ENCODE measurements around the gene CYP2A6.
"Not testable (repeated sequence)": the region's sequence is repeated elsewhere in the genome, so short reads cannot be mapped to it uniquely, and the experiment has no call there.

The CYP2A6 gene

GRCh38 chr19:40850277-40850676, at the start of gene CYP2A6:
TSS of gene CYP2A6 (minus strand) at chr19:40850447. CDS start at chr19:40850426, 21 bp downstream.
- not testable (repeated sequence) for DNase-seq

- DNase-seq, result not testable (repeated sequence)
These were observed 49.7 kb upstream of the CYP2A6 start for GRCh38 chr19:40899964-40900363.

GRCh38 chr19:40896843-40897789, 46.9 kb upstream of the CYP2A6 start:
- not testable (repeated sequence) for DNase-seq

- no peak for DNase-seq
These were observed 46.2 kb upstream of the CYP2A6 start for GRCh38 chr19:40896418-40896796.

GRCh38 chr19:40893112-40893511, 42.9 kb upstream of the CYP2A6 start:
- DNase-seq, result no peak

- no peak for DNase-seq
These were observed 39.1 kb upstream of the CYP2A6 start for GRCh38 chr19:40889366-40889765.

GRCh38 chr19:40888191-40888590, 37.9 kb upstream of the CYP2A6 start:
- DNase-seq, result no peak

GRCh38 chr19:40884187-40884931, 34.1 kb upstream of the CYP2A6 start:
- DNase-seq, result not testable (repeated sequence)

- DNase-seq, result not testable (repeated sequence)
These were observed 31.8 kb upstream of the CYP2A6 start, which contains the start of gene CYP2A7 for GRCh38 chr19:40882062-40882461. TSS of gene CYP2A7 (minus strand) at chr19:40882231. CDS start at chr19:40882210, 21 bp downstream.

- not testable (repeated sequence) for DNase-seq
These were observed 29.1 kb upstream of the CYP2A6 start for GRCh38 chr19:40879349-40879748.

- not testable (repeated sequence) for DNase-seq
These were observed 25.3 kb upstream of the CYP2A6 start for GRCh38 chr19:40875526-40875951.

- DNase-seq, result not testable (repeated sequence)
These were observed 24.6 kb upstream of the CYP2A6 start for GRCh38 chr19:40874874-40875273.

GRCh38 chr19:40873873-40874272, 23.6 kb upstream of the CYP2A6 start:
- not testable (repeated sequence) for DNase-seq

GRCh38 chr19:40872209-40872608, 22.0 kb upstream of the CYP2A6 start:
- DNase-seq, result no peak

GRCh38 chr19:40867701-40868100, 17.5 kb upstream of the CYP2A6 start:
- no peak for DNase-seq

- DNase-seq, result not testable (repeated sequence)
These were observed 14.7 kb upstream of the CYP2A6 start for GRCh38 chr19:40864739-40865496.

- DNase-seq, result no peak
These were observed 12.5 kb upstream of the CYP2A6 start for GRCh38 chr19:40862785-40863184.

GRCh38 chr19:40862333-40862732, 12.1 kb upstream of the CYP2A6 start:
- no peak for DNase-seq

- no peak for DNase-seq
These were observed 7.9 kb upstream of the CYP2A6 start for GRCh38 chr19:40858109-40858508.

- DNase-seq, result not testable (repeated sequence)
These were observed 2.4 kb upstream of the CYP2A6 start for GRCh38 chr19:40852467-40853152.

- not testable (repeated sequence) for DNase-seq
These were observed 3.5 kb downstream of the CYP2A6 start for GRCh38 chr19:40846722-40847121.

- not testable (repeated sequence) for DNase-seq
These were observed 6.6 kb downstream of the CYP2A6 start for GRCh38 chr19:40843653-40844052.

Measured in SHP77 (cell line).